CD14-positive monocyte (primary cell): ENCODE results near the gene AATK. TPM values are rescaled to one million over a fixed set of nuclear protein-coding genes. Genes with fewer than 3 reads are reported as not detected.

Experiments used
- DNase-seq, 3 donors: peaks; one replicate each; pipeline ENCODE4 v3.0.0-alpha.2; 2011 to 2022
- H2AFZ ChIP-seq: 2 replicates; pipeline ENCODE4 v1.6.0; 2012; ENCODE audit warnings: mild to moderate bottlenecking, low read depth, low read length, inconsistent platforms; ENCODE audit not compliant: insufficient read depth, poor library complexity, severe bottlenecking
- H3K27ac ChIP-seq, 2 donors: 1 replicate in 1 of 2; 2 replicates in 1 of 2; pipeline ENCODE4 v1.5.1; 2012 to 2013; ENCODE audit warnings: low read length in 2 of 2, control low read depth in 1 of 2, inconsistent platforms in 1 of 2, low read depth in 1 of 2, mild to moderate bottlenecking in 1 of 2
- H3K27me3 ChIP-seq, 2 donors: one replicate each; pipeline versions ENCODE4 v1.6.0 to v1.6.1; 2011 to 2013; ENCODE audit warnings: low read length in 2 of 2; ENCODE audit not compliant: control insufficient read depth in 2 of 2, insufficient read depth in 2 of 2
- H3K36me3 ChIP-seq, 2 donors: replicated peaks in 1 of 2; 1 replicate in 1 of 2; 2 replicates in 1 of 2; pipeline versions ENCODE4 v1.5.1 to v1.6.1; 2012 to 2013; ENCODE audit warnings: low read length in 2 of 2, control low read depth in 1 of 2, inconsistent platforms in 1 of 2, mild to moderate bottlenecking in 1 of 2; ENCODE audit not compliant: insufficient read depth in 2 of 2, control insufficient read depth in 1 of 2
- H3K4me1 ChIP-seq, 2 donors: 1 replicate in 1 of 2; 2 replicates in 1 of 2; pipeline versions ENCODE4 v1.5.1 to v1.6.1; 2012 to 2013; ENCODE audit warnings: low read length in 2 of 2, control low read depth in 1 of 2, inconsistent platforms in 1 of 2, mild to moderate bottlenecking in 1 of 2, moderate library complexity in 1 of 2; ENCODE audit not compliant: insufficient read depth in 2 of 2, control insufficient read depth in 1 of 2
- H3K4me2 ChIP-seq: replicated peaks from 2 replicates; pipeline ENCODE3; 2012; ENCODE audit warnings: low read length, moderate library complexity, mild to moderate bottlenecking; ENCODE audit not compliant: poor library complexity, severe bottlenecking; ENCODE audit errors: extremely low read depth
- H3K4me3 ChIP-seq, 3 experiments: fragments of 200-600 bp in 1 of 3; sonication (generic) in 1 of 3; replicated peaks in 1 of 3; 1 replicate in 2 of 3; 2 replicates in 1 of 3; pipeline ENCODE4 v1.5.1; 2011 to 2013; ENCODE audit warnings: low read length in 3 of 3, mild to moderate bottlenecking in 3 of 3, control low read depth in 2 of 3, low read depth in 2 of 3, inconsistent platforms in 1 of 3, moderate library complexity in 1 of 3
- H3K79me2 ChIP-seq: 2 replicates; pipeline ENCODE4 v1.6.0; 2012; ENCODE audit warnings: mild to moderate bottlenecking, control low read depth, inconsistent platforms, low read length, moderate library complexity; ENCODE audit not compliant: insufficient read depth
- H3K9ac ChIP-seq: 2 replicates; pipeline ENCODE4 v1.6.0; 2017; ENCODE audit warnings: low read length, mild to moderate bottlenecking; ENCODE audit not compliant: insufficient read depth, poor library complexity, severe bottlenecking
- H3K9me3 ChIP-seq, 2 donors: replicated peaks in 1 of 2; 1 replicate in 1 of 2; 2 replicates in 1 of 2; pipeline versions ENCODE4 v1.5.1 to v1.6.1; 2012 to 2013; ENCODE audit warnings: low read length in 2 of 2, control low read depth in 1 of 2; ENCODE audit not compliant: control insufficient read depth in 1 of 2, insufficient read depth in 1 of 2
- H4K20me1 ChIP-seq: 2 replicates; pipeline ENCODE4 v1.6.0; 2012; ENCODE audit warnings: mild to moderate bottlenecking, low read length, control low read depth, moderate library complexity; ENCODE audit not compliant: insufficient read depth
- H3K27ac Mint-ChIP-seq, 7 donors: one replicate each; pipeline ENCODE4 v1.8.0; 2020; ENCODE audit warnings: mild to moderate bottlenecking in 7 of 7, mixed read lengths in 7 of 7, moderate library complexity in 6 of 7, inconsistent platforms in 2 of 7
- H3K27me3 Mint-ChIP-seq, 3 donors: one replicate each; pipeline ENCODE4 v1.8.0; 2021 to 2022; ENCODE audit warnings: low read depth in 3 of 3, mild to moderate bottlenecking in 3 of 3, mixed read lengths in 3 of 3, moderate library complexity in 3 of 3, inconsistent platforms in 1 of 3
- H3K36me3 Mint-ChIP-seq, 2 donors: one replicate each; pipeline ENCODE4 v1.8.0; 2020; ENCODE audit warnings: mixed read lengths in 2 of 2, inconsistent platforms in 1 of 2, mild to moderate bottlenecking in 1 of 2
- H3K4me1 Mint-ChIP-seq: one replicate; pipeline ENCODE4 v1.8.0; 2020; ENCODE audit warnings: mild to moderate bottlenecking, mixed read lengths
- H3K4me3 Mint-ChIP-seq, 2 donors: one replicate each; pipeline ENCODE4 v1.8.0; 2020; ENCODE audit warnings: mild to moderate bottlenecking in 2 of 2, mixed read lengths in 2 of 2, moderate library complexity in 1 of 2
- H3K9me3 Mint-ChIP-seq, 7 donors: one replicate each; pipeline ENCODE4 v1.8.0; 2020 to 2022; ENCODE audit warnings: mixed read lengths in 7 of 7, mild to moderate bottlenecking in 6 of 7, moderate library complexity in 6 of 7, inconsistent platforms in 2 of 7
- CTCF ChIP-seq: fragments of 200-600 bp; IDR thresholded peaks from one replicate; pipeline ENCODE4 v1.8.0; 2022; ENCODE audit warnings: antibody characterized with exemption, mild to moderate bottlenecking
- WGBS: methylation state at CpG from one replicate; pipeline ENCODE4 v1.1.5; 2013; ENCODE audit warnings: missing lambda C conversion rate; ENCODE audit not compliant: insufficient coverage; 5-methylcytosine and 5-hydroxymethylcytosine counted together
- intact Hi-C, 2 donors: fragments of 100-400 bp; cut with micrococcal nuclease; formaldehyde crosslinking; loops; one replicate each; pipeline versions ENCODE4 v1.15.0 to v1.15.1; 2023
- polyA plus RNA-seq, 3 donors: library from polyadenylated mRNA; depleted of rRNA in 1 of 3; unstranded in 2 of 3; stranded (reverse) in 1 of 3; fragments of 300-500 nt in 2 of 3; fragments of >200 nt in 1 of 3; fragmentation: Illumina TruSeq in 2 of 3; gene quantifications; 1 replicate in 2 of 3; 2 replicates in 1 of 3; pipeline ENCODE4 v1.2.3, GENCODE V29; 2012 to 2021

The AATK gene
- polyA plus RNA-seq, 3 donors = 0.93 to 15.3 (median 2.0) TPM

DNA sequence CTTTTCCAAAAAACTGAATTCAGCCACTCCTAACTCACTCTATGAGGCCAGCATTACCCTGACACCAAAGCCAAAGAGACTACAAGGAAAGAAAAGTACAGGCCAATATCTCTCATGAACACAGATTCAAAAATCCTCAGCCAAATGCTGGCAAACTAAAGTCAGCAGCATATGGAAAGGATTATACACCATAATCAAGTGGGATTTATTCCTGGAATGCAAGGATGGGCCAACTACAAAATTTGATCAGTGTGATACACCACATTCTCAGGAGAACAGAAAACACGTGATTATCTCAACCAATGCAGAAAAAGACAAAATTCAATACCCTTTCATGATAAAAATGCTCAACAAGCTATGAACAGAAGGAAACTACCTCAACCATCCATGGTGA is 7.7 kb upstream of the AATK start:
- 100% methylated on average over 1 of the region's 1 CpG for WGBS
- peaks cover 3 to 10% (median 7%) of the 10 kb centered on the region in 7 donors for H3K9me3 Mint-ChIP-seq
- Histone ChIP-seq H3K79me2 (no peaks in the 10 kb centered on the region), H3K4me2 (no peak overlapping the region), H3K27ac (no peak overlapping the region), H3K9ac (no peak overlapping the region), H3K4me1 (no peaks in the 10 kb centered on the region), H3K9me3 (peaks cover 0 to 6% of the 10 kb centered on the region in 2 donors), H3K27me3 (no peaks in the 10 kb centered on the region), H3K36me3 (no peaks in the 10 kb centered on the region), H3K4me3 (no peak overlapping the region), H4K20me1 (no peaks in the 10 kb centered on the region), H2AFZ (no peak overlapping the region)
- H3K4me1 Mint-ChIP-seq = no peaks in the 10 kb centered on the region
- TF ChIP-seq CTCF = no peak
- peaks cover 0 to 3% of the 10 kb centered on the region in 2 donors for H3K36me3 Mint-ChIP-seq
- peaks cover 2 to 8% (median 6%) of the 10 kb centered on the region in 3 donors for H3K27me3 Mint-ChIP-seq
- intact Hi-C loops = no loop called here
- H3K27ac Mint-ChIP-seq = no peak overlapping the region
- DNase-seq = no peak
- no peak overlapping the region for H3K4me3 Mint-ChIP-seq

DNA sequence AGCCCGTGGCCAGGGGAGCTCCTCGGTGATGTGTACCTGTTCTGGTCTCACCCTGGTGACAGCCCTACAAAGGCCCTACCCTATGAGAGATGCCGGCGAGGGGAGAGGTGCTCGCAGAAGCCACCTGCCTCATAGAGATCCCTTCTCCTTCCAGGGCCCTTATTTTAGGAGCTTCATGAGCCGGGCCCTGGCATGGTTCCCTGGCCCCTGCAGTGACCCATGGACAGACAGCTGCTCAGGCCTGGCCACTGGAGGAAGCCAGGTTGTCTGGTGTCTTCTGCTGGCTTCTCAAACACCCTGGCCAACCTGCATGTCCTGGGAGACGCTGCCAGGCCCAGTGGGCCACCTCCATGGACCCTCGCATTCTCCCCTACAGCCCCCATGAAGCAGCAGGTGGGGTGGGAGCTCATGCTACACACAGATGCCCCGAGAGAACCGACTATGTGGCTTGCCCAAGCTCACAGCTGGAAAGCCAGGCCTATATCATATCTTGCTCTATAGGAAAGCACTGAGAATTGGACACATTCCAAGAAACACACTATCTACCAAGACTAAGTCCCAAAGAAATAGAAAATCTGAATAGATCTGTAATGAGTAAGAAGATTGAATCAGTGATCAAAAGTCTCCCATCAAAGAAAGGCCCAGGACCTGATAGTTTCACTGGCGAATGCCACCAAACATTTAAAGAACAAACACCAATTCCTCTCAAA is 7.2 kb upstream of the AATK start:
- H3K4me3 ChIP-seq = no peak overlapping the region
- H3K9ac ChIP-seq = no peak overlapping the region
- no peak overlapping the region for H3K4me2 ChIP-seq
- no peaks in the 10 kb centered on the region for H3K27me3 ChIP-seq
- Mint-ChIP-seq H3K27me3 (peaks cover 2 to 8% (median 6%) of the 10 kb centered on the region in 3 donors), H3K4me3 (no peak overlapping the region), H3K27ac (no peak overlapping the region), H3K36me3 (peaks cover 0 to 3% of the 10 kb centered on the region in 2 donors), H3K4me1 (no peaks in the 10 kb centered on the region), H3K9me3 (peaks cover 3 to 10% (median 7%) of the 10 kb centered on the region in 7 donors)
- intact Hi-C loops = no loop called here
- no peak for TF ChIP-seq CTCF
- no peak for DNase-seq
- H3K79me2 ChIP-seq = no peaks in the 10 kb centered on the region
- H3K27ac ChIP-seq = no peak overlapping the region
- peaks cover 0 to 6% of the 10 kb centered on the region in 2 donors for H3K9me3 ChIP-seq
- H3K36me3 ChIP-seq = no peaks in the 10 kb centered on the region
- no peaks in the 10 kb centered on the region for H3K4me1 ChIP-seq
- 97% methylated on average over 6 of the region's 11 CpGs for WGBS
- no peak overlapping the region for H2AFZ ChIP-seq
- no peaks in the 10 kb centered on the region for H4K20me1 ChIP-seq
